T-helper 1 cell (primary cell): ENCODE measurements around the gene TLR1.
"Not testable (repeated sequence)": the region's sequence is repeated elsewhere in the genome, so short reads cannot be mapped to it uniquely, and the experiment has no call there.

Experiments used
- DNase-seq, 5 donors: peaks; one replicate each; pipeline ENCODE4 v3.0.0-alpha.2; 2012 to 2020

TLR1 gene

GRCh38 chr4:38774181-38774955 lies 30.2 kb downstream of the TLR1 start:
- DNase-seq: no peak

GRCh38 chr4:38770281-38770680 lies 34.3 kb downstream of the TLR1 start:
- DNase-seq: not testable (repeated sequence)

DNA sequence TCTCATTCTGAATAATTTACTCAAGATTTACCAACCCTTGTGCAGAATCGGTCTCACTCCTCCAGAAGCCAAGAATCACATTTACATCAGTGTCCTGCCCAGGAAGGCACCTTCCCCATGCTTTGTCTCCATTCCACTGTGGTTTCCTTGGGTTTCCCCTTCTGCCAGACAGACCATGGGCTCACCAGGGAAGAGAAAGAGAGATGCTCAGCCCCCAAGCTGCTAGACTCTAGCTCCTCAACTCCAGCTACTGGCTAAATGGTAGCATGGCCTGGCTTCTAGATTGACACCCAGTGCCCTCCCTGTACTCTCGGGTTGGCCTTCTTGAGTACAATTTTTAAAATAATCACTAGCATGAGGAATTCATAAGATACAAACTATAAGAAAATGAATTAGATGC lies 34.7 kb downstream of the TLR1 start:
- no peak for DNase-seq

- no peak for DNase-seq
Observed at GRCh38 chr4:38769441-38769840, 35.1 kb downstream of the TLR1 start.

DNA sequence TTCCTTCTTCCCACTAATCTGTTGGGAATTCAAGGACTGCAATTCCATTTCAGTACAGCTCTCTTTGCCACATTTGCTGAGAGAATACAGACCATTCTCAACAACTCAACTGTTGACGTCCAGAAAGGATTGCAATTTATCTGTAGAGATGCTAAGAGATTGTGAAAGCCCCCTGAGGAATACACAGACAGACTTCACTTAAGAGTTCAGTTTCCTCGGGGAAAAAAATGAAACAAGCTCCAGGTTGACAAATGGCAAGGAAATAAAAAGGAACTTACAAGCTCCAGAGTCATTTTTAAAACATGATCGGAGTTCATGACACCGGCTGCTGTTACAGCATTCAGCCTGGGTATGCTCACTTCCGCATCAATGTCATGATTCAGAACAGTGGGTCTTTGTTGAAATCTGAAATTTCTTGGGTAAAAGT lies 35.6 kb downstream of the TLR1 start:
- no peak for DNase-seq

- not testable (repeated sequence) for DNase-seq
Observed at GRCh38 chr4:38766940-38767339, 37.7 kb downstream of the TLR1 start.

DNA sequence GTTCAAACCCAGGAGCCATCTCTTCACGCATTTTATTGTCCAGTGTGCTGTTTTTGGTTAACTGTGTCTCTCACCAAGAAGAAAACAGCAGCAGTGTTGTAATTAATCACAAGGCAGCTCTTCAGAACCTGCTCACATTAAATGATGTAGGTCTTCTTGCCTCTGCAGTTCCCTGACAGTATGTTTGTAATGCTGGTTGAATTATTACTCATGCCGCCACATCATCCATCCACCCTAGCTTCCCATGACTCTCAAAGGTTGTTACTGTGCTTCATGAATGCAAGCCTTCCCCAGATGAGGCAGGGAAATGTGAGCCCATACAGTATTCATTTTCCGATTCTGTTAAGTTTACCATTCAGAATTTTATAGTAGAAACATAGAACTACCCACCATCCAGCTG lies 39.2 kb downstream of the TLR1 start:
- no peak for DNase-seq

GRCh38 chr4:38764277-38764676 lies 40.3 kb downstream of the TLR1 start:
- no peak for DNase-seq

GRCh38 chr4:38762560-38762959 lies 42.0 kb downstream of the TLR1 start:
- DNase-seq: no peak

- DNase-seq: no peak
Observed at GRCh38 chr4:38759790-38760122, 44.8 kb downstream of the TLR1 start.

- DNase-seq: peak in 4 of 5 donors; percentile 24 to 57 (median 46)
Observed at GRCh38 chr4:38759113-38759789, 45.3 kb downstream of the TLR1 start.

- DNase-seq: peak in 1 of 5 donors; percentile 30
Observed at GRCh38 chr4:38757945-38758600, 46.5 kb downstream of the TLR1 start.

DNA sequence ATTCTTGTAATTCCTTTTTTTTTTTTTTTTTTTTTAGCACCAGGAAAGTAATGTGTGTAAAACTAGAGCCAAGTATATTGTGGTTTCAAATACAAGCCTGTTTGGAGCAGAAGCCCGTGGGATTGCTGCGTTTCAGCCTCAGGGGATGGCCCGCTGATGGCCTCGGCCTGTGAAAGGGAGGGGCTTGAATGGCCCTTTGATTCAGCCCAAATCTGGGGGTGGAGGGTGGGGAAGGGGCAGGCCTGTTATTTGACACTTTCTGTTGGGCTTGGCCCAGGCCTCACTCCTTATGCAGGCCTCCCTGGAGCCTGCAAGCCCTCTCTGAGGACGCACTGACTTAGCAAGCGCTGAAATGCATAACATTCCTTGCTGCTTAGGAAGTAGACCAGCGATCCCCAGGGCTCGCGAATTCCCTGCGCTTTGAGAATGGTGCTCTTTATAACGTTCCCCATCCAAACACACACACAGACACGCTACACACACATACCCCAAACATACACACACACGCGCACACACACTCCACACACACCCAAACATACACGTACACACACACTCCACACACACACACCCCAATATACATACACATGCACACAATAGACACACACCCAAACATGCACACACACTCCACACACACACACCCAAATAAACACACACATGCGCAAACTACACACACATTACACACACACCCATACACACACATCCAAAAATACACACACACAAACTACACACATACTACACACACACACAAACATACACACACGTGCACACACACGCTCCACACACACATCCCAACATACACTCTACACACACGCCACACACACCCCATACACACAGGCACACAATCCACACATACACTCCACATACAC lies 51.4 kb downstream of the TLR1 start:
- DNase-seq: no peak

- peak in 1 of 5 donors; percentile 71 for DNase-seq
Observed at GRCh38 chr4:38752372-38752940, 52.1 kb downstream of the TLR1 start.

GRCh38 chr4:38751341-38752010 lies 53.1 kb downstream of the TLR1 start:
- no peak for DNase-seq

- no peak for DNase-seq
Observed at GRCh38 chr4:38749336-38749735, 55.3 kb downstream of the TLR1 start.

GRCh38 chr4:38747629-38748028 lies 57.0 kb downstream of the TLR1 start:
- DNase-seq: no peak
